ENCODE results near the gene PINK1. TPM values are rescaled to one million over a fixed set of nuclear protein-coding genes. Genes with fewer than 3 reads are reported as not detected.

PINK1 gene
- total RNA-seq, 4 donors from 2014 or later: 175 to 330 (median 242) TPM

DNA sequence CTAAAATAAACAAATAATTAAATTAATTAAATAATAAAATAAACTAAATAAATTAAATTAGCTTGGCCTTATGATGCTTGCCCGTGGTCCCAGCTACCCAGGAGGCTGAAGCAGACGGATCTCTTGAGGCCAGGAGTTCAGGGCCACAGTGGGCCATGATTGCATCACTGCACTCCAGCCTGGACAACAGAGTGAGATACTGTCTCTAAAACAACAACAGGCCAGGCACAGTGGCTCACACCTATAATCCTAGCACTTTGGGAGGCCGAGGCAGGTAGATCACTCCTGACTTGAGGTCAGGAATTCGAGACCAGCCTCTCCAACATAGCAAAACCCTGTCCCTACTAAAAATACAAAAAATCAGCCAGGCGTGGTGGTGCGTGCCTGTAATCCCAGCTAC lies 12.2 kb upstream of the PINK1 start:
- peaks cover 5 to 11% (median 7%) of the 10 kb centered on the region in 4 donors for H3K4me1 ChIP-seq
- WGBS: 99% methylated on average over 6 of the region's 6 CpGs
- H3K27ac ChIP-seq (replicated peaks in 1 of 4): no peak overlapping the region
- TF ChIP-seq EP300 (IDR thresholded peaks at IDR 0.05) (no peak), POLR2A (IDR thresholded peaks at IDR 0.05; ENCODE audit: low read depth) (no peak), POLR2AphosphoS5 (IDR thresholded peaks at IDR 0.05) (no peak)
- TF ChIP-seq, protein P1, sequence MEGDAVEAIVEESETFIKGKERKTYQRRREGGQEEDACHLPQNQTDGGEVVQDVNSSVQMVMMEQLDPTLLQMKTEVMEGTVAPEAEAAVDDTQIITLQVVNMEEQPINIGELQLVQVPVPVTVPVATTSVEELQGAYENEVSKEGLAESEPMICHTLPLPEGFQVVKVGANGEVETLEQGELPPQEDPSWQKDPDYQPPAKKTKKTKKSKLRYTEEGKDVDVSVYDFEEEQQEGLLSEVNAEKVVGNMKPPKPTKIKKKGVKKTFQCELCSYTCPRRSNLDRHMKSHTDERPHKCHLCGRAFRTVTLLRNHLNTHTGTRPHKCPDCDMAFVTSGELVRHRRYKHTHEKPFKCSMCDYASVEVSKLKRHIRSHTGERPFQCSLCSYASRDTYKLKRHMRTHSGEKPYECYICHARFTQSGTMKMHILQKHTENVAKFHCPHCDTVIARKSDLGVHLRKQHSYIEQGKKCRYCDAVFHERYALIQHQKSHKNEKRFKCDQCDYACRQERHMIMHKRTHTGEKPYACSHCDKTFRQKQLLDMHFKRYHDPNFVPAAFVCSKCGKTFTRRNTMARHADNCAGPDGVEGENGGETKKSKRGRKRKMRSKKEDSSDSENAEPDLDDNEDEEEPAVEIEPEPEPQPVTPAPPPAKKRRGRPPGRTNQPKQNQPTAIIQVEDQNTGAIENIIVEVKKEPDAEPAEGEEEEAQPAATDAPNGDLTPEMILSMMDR (IDR thresholded peaks at IDR 0.05): no peak
- H3K9me3 ChIP-seq: no peaks in the 10 kb centered on the region
- H3K4me3 ChIP-seq: no peak overlapping the region
- no peak for DNase-seq (ENCODE audit: extremely low spot score)
- intact Hi-C loops (cut with DNase I): no loop called here
- peaks cover 0 to 8% (median 0%) of the 10 kb centered on the region in 4 donors for H3K27me3 ChIP-seq
- H3K36me3 ChIP-seq: no peaks in the 10 kb centered on the region

DNA sequence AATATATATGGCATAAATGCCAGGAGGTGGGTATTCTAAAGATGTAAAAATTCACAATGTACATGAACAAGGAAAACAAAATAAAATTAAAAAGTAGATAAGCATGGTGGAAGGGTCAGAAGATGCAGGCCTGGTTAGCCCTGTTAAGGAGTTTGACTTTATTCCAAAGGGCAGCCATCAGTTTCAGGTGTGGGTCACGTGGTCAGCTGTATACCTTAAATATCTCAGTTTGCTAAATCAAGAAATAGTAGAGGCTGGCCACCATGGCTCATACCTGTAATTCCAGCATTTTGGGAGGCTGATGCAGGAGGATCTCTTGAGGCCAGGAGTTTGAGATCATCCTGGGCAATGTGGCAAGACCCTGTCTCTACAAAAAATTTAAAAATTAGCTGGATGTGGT lies 8.5 kb upstream of the PINK1 start:
- Histone ChIP-seq H3K9me3 (no peaks in the 10 kb centered on the region), H3K4me3 (no peak overlapping the region), H3K36me3 (no peaks in the 10 kb centered on the region), H3K4me1 (no peaks in the 10 kb centered on the region), H3K27me3 (peaks cover 0 to 12% (median 0%) of the 10 kb centered on the region in 4 donors), H3K27ac (replicated peaks in 1 of 4) (no peak overlapping the region)
- intact Hi-C loops (cut with DNase I): no loop called here
- WGBS: 92% methylated on average over 1 of the region's 1 CpG
- DNase-seq (ENCODE audit: extremely low spot score): no peak
- no peak for TF ChIP-seq POLR2A (IDR thresholded peaks at IDR 0.05; ENCODE audit: low read depth)
- no peak for TF ChIP-seq POLR2AphosphoS5 (IDR thresholded peaks at IDR 0.05)
- no peak for TF ChIP-seq EP300 (IDR thresholded peaks at IDR 0.05)
- TF ChIP-seq, protein P1 (IDR thresholded peaks at IDR 0.05): no peak

DNA sequence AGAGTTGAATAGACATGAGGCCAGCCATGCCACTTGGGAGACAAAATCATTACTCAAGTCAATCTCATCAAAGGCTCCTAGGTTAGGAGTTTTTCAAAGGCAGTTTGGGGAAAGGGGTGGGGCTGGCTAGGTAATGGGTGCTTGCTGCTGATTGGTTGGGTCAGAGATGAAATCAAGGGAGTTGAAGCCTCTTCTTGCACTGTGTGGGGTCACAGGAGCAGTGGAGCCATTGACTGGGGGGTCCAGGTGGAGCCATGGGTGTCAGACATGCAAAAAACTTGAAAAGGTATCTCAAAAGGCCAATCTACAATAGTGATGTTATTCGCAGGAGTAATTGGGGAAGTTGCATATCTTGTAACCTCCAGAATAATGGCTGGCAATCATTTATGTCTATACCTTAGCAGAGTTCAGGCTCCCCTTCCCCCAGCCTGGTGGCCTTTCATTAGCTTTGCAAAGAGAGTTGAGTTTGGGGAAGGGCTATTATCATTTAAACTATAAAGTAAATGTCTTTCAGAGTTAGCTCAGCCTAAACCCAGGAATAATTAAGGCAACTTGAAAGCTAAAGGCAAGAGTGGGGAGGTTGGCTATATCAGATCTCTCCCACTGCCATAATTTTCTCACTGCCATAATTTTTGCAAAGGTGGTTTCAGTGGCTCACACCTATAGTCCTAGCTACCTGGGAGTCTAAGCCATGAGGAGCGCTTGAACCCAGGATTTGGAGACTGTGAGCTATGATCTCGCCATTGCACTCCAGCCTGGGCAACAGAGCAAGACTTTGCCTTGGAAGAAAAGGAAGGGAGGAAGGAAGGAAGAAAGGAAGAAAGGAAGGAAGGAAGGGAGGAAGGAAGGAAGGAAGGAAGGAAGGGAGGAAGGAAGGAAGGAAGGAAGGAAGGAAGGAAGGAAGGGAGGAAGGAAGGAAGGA lies 7.8 kb upstream of the PINK1 start:
- WGBS: 86% methylated on average over 3 of the region's 3 CpGs
- Histone ChIP-seq H3K36me3 (no peaks in the 10 kb centered on the region), H3K27me3 (peaks cover 0 to 12% (median 0%) of the 10 kb centered on the region in 4 donors), H3K4me3 (no peak overlapping the region), H3K9me3 (no peaks in the 10 kb centered on the region), H3K4me1 (no peaks in the 10 kb centered on the region), H3K27ac (replicated peaks in 1 of 4) (no peak overlapping the region)
- no peak for TF ChIP-seq POLR2AphosphoS5 (IDR thresholded peaks at IDR 0.05)
- DNase-seq (ENCODE audit: extremely low spot score): no peak
- intact Hi-C loops (cut with DNase I): no loop called here

DNA sequence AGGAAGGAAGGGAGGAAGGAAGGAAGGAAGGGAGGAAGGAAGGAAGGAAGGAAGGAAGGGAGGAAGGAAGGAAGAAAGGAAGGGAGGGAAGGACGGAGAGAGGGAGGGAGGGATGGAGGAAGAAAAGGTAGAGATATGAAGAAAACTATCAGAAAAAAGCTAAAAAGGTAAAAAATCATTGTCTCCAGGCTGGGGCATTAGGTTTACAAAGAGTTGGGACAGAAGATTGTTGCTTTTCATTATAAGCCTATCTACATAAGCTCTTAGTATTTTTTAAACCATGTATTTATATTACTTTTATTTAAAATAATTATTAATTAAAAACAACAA lies 7.2 kb upstream of the PINK1 start:
- 72% methylated on average over 1 of the region's 1 CpG for WGBS
- Histone ChIP-seq H3K4me1 (no peaks in the 10 kb centered on the region), H3K27me3 (peaks cover 0 to 12% (median 0%) of the 10 kb centered on the region in 4 donors), H3K9me3 (no peaks in the 10 kb centered on the region), H3K36me3 (no peaks in the 10 kb centered on the region), H3K4me3 (no peak overlapping the region), H3K27ac (replicated peaks in 1 of 4) (no peak overlapping the region)
- DNase-seq (ENCODE audit: extremely low spot score): no peak
- no peak for TF ChIP-seq POLR2AphosphoS5 (IDR thresholded peaks at IDR 0.05)
- TF ChIP-seq POLR2A (IDR thresholded peaks at IDR 0.05; ENCODE audit: low read depth): no peak
- no peak for TF ChIP-seq EP300 (IDR thresholded peaks at IDR 0.05)
- TF ChIP-seq, protein P1 (IDR thresholded peaks at IDR 0.05): no peak
- intact Hi-C loops (cut with DNase I): no loop called here

DNA sequence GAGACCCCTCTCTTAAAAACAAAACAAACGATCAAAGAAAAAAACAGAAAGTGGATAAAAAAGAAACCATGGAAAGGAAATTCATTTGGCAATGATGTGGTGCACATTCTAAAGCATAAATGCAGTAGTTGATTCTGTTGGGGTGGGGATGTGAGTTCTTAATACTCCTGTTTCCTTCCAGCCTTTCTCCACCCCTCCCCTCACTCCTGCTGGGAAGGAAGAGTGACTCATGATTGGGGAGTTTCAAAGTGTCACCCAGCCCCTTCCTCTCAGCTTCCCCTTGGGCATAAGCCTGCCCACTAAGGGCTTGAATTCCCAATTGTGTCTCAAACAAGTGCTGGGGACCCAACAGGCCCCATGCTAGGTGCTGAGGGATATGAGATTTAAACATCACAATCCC lies 6.7 kb upstream of the PINK1 start:
- no peak for DNase-seq (ENCODE audit: extremely low spot score)
- no peaks in the 10 kb centered on the region for H3K9me3 ChIP-seq
- H3K36me3 ChIP-seq: no peaks in the 10 kb centered on the region
- H3K27me3 ChIP-seq: peaks cover 0 to 12% (median 0%) of the 10 kb centered on the region in 4 donors
- TF ChIP-seq, protein P1 (IDR thresholded peaks at IDR 0.05): no peak
- TF ChIP-seq POLR2AphosphoS5 (IDR thresholded peaks at IDR 0.05): no peak
- no peak for TF ChIP-seq POLR2A (IDR thresholded peaks at IDR 0.05; ENCODE audit: low read depth)
- TF ChIP-seq EP300 (IDR thresholded peaks at IDR 0.05): no peak
- no peak overlapping the region for H3K4me3 ChIP-seq
- WGBS: 70% methylated on average over 1 of the region's 1 CpG
- H3K27ac ChIP-seq (replicated peaks in 1 of 4): no peak overlapping the region
- no peaks in the 10 kb centered on the region for H3K4me1 ChIP-seq
- intact Hi-C loops (cut with DNase I): no loop called here
